ENCODE measurements around the gene SENP1. TPM values are rescaled to one million over a fixed set of nuclear protein-coding genes. Genes with fewer than 3 reads are reported as not detected.

SENP1 gene
- total and polyA plus RNA-seq, 2 experiments from 2014 or later = 8.6 to 27.7 TPM

GRCh38 chr12:48122065-48122834 is 16.4 kb upstream of the SENP1 start (continued):
- TF ChIP-seq ZNF462 (CRISPR knock-in tag; IDR thresholded peaks at IDR 0.05) = no peak

- peaks cover 14% of the 10 kb centered on the region for H3K4me1 ChIP-seq (ENCODE audit: insufficient read depth)
- H3F3A ChIP-seq (replicated peaks; ENCODE audit: low read depth) = no peaks in the 10 kb centered on the region
- H3K4me3 ChIP-seq = no peak overlapping the region
- no peaks in the 10 kb centered on the region for H3K9me2 ChIP-seq (ENCODE audit: insufficient read depth)
- H3K36me3 Mint-ChIP-seq (ENCODE audit: low read depth) = peaks cover 24% of the 10 kb centered on the region
- no peak overlapping the region for H2AFZ ChIP-seq
- peaks cover 10% of the 10 kb centered on the region for H4K20me1 ChIP-seq (replicated peaks; ENCODE audit: insufficient read depth)
- H3K79me2 ChIP-seq (replicated peaks; ENCODE audit: insufficient read depth) = peaks cover 23% of the 10 kb centered on the region
- no peak overlapping the region for H3K4me3 Mint-ChIP-seq
- no peaks in the 10 kb centered on the region; the same call in 2 of the 3 replicates for H3K9me3 Mint-ChIP-seq
- H3K36me3 ChIP-seq (ENCODE audit: insufficient read depth) = peaks cover 25% of the 10 kb centered on the region
- no peak overlapping the region for H3K4me2 ChIP-seq
- peaks cover 15% of the 10 kb centered on the region for H3K4me1 Mint-ChIP-seq
- DNase-seq (ENCODE audit: low spot score) (no peak), ATAC-seq (no peak)
- H3K27ac ChIP-seq (ENCODE audit: low read depth) = no peak overlapping the region
- H3K27me3 ChIP-seq (ENCODE audit: insufficient read depth) = no peaks in the 10 kb centered on the region
- peaks cover 5% of the 10 kb centered on the region for H3K27me3 Mint-ChIP-seq (ENCODE audit: insufficient read depth, low read depth, poor library complexity)
- no peak overlapping the region for H3K27ac Mint-ChIP-seq
- TF ChIP-seq STAT1 (IDR thresholded peaks at IDR 0.05; ENCODE audit: unreplicated experiment) = no peak
- TF ChIP-seq NANOG (IDR thresholded peaks at IDR 0.05; ENCODE audit: borderline replicate concordance) = no peak
- no peak for TF ChIP-seq ZNF462 (CRISPR knock-in tag; IDR thresholded peaks at IDR 0.05)
- no peak for TF ChIP-seq CREB1 (CRISPR knock-in tag; IDR thresholded peaks at IDR 0.05; ENCODE audit: low read depth)
- TF ChIP-seq CTCF (conservative IDR thresholded peaks at IDR 0.05; ENCODE audit: low read depth in 2 of 2) = no peak
- no peak for TF ChIP-seq ZNF114 (CRISPR knock-in tag; IDR thresholded peaks at IDR 0.05)
Measured at GRCh38 chr12:48121522-48121921, 15.6 kb upstream of the SENP1 start.
